Lung (tissue), 12 donors: Measurements from ENCODE around the gene TBC1D4. TPM values are rescaled to one million over a fixed set of nuclear protein-coding genes. Genes with fewer than 3 reads are reported as not detected.

Experiments used
- ATAC-seq: fragments of 200-7000 bp; cut with Tn5 transposase; one replicate; pipeline ENCODE4 v1.9.1; 2020; ENCODE audit warnings: moderate number of reproducible peaks; ENCODE audit not compliant: insufficient read depth, low FRiP score
- DNase-seq, 3 donors: peaks; one replicate each; pipeline ENCODE4 v3.0.0-alpha.2; 2013 to 2017
- H3K27ac ChIP-seq, 2 donors: one replicate each; pipeline ENCODE4 v1.5.1; 2013; ENCODE audit warnings: mild to moderate bottlenecking in 2 of 2, moderate library complexity in 2 of 2, control low read depth in 1 of 2, inconsistent platforms in 1 of 2, low read depth in 1 of 2, low read length in 1 of 2
- H3K27me3 ChIP-seq, 3 donors: one replicate each; pipeline ENCODE4 v1.5.1; 2013; ENCODE audit warnings: low read length in 2 of 3; ENCODE audit not compliant: control insufficient read depth in 3 of 3, insufficient read depth in 3 of 3
- H3K36me3 ChIP-seq, 4 donors: one replicate each; pipeline ENCODE4 v1.5.1; 2013; ENCODE audit warnings: low read length in 4 of 4, mild to moderate bottlenecking in 1 of 4, moderate library complexity in 1 of 4; ENCODE audit not compliant: control insufficient read depth in 4 of 4, insufficient read depth in 4 of 4
- H3K4me1 ChIP-seq, 5 donors: one replicate each; pipeline ENCODE4 v1.5.1; 2013; ENCODE audit warnings: low read length in 5 of 5, mild to moderate bottlenecking in 2 of 5, moderate library complexity in 1 of 5; ENCODE audit not compliant: control insufficient read depth in 5 of 5, insufficient read depth in 5 of 5
- H3K4me3 ChIP-seq: one replicate; pipeline ENCODE4 v1.5.1; 2013; ENCODE audit warnings: mild to moderate bottlenecking, control low read depth, moderate library complexity
- H3K9ac ChIP-seq, 2 donors: one replicate each; pipeline ENCODE4 v1.5.1; 2013; ENCODE audit warnings: low read length in 2 of 2, control low read depth in 1 of 2; ENCODE audit not compliant: insufficient read depth in 1 of 2
- H3K9me3 ChIP-seq, 4 donors: one replicate each; pipeline ENCODE4 v1.5.1; 2013; ENCODE audit warnings: low read length in 3 of 4, mild to moderate bottlenecking in 1 of 4, moderate library complexity in 1 of 4; ENCODE audit not compliant: control insufficient read depth in 4 of 4, insufficient read depth in 3 of 4
- WGBS, 2 donors: extraction: QIAGEN DNeasy Blood & Tissue Kit; methylation state at CpG; one replicate each; pipeline ENCODE4 v1.1.7; 2013; 5-methylcytosine and 5-hydroxymethylcytosine counted together
- polyA plus RNA-seq, 2 donors: library from polyadenylated mRNA; stranded (reverse); fragments of 200-250 nt; gene quantifications; one replicate each; pipeline ENCODE4 v1.2.1, GENCODE V29; 2013
- total RNA-seq, 2 donors: library from RNA; depleted of rRNA in 1 of 2; stranded (reverse); fragments of >200 nt in 1 of 2; gene quantifications; one replicate each; pipeline ENCODE4 v1.2.1, GENCODE V29; 2014 to 2021
- TF ChIP-seq, protein P1 (sequence below): IDR thresholded peaks from 2 replicates; pipeline ENCODE4 v1.5.1; 2012; ENCODE audit warnings: mild to moderate bottlenecking; ENCODE audit errors: control extremely low read depth, extremely low read depth
- donor health status: control.
- donor health status: control.
- donor health status: Bipolar disorder and iron deficiency.
- donor health status: healthy.
- donor health status: DM: yes; HTN: yes; CAD: no.

TBC1D4 gene
- total and polyA plus RNA-seq, 4 donors, result 4.3 to 26.4 (median 14.0) TPM

DNA sequence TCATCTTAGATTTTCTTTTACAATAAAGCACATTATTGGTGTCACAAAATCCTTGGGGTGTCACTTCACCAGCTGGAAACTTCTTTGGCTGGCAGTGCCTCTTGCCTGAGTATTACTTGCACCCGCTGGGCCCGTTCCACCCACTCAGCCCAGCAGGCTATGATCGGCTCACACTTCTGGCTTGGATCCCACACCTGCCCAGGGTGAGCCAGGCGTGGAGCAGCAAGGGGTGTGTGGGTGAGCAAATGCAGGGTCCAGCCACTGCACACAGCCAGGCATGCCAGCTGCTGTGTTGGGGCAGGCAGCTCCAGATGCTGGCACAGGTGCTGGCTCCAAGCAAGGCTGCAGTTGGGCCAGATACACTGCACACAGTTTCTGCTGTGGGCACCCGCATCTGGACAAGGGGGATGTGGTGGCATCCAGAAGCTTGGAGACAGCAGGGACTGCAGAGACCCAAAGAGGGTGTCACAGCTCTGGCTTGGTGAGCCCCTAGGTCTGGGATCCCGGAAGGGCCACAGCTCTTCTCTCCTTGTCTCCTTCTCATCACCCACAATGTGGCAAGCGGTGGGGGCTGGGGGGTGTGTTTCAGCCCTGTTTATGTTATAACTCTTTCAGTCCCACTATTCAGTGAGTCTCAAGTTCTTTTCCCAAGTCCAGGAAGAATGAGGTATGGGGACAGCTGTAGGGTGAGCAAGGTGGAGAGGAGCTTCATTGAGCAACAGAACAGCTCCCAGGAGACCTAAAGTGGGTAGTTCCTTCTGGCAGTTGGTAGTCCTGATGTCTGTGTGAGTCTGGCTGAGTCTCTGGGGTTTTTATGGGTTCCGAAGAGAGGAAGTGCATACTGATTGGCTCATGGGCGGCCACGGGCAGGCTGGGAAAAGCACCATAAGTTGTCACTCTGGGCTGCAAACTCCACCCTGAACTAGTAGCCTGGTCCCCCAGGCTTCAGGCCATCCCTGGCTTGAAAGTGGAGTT lies 25.3 kb upstream of the TBC1D4 start:
- H3K27me3 ChIP-seq, result no peaks in the 10 kb centered on the region
- H3K9ac ChIP-seq, result no peak overlapping the region
- no peaks in the 10 kb centered on the region for H3K36me3 ChIP-seq
- H3K27ac ChIP-seq, result no peak overlapping the region
- H3K9me3 ChIP-seq, result no peaks in the 10 kb centered on the region
- TF ChIP-seq, protein P1, sequence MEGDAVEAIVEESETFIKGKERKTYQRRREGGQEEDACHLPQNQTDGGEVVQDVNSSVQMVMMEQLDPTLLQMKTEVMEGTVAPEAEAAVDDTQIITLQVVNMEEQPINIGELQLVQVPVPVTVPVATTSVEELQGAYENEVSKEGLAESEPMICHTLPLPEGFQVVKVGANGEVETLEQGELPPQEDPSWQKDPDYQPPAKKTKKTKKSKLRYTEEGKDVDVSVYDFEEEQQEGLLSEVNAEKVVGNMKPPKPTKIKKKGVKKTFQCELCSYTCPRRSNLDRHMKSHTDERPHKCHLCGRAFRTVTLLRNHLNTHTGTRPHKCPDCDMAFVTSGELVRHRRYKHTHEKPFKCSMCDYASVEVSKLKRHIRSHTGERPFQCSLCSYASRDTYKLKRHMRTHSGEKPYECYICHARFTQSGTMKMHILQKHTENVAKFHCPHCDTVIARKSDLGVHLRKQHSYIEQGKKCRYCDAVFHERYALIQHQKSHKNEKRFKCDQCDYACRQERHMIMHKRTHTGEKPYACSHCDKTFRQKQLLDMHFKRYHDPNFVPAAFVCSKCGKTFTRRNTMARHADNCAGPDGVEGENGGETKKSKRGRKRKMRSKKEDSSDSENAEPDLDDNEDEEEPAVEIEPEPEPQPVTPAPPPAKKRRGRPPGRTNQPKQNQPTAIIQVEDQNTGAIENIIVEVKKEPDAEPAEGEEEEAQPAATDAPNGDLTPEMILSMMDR, result no peak
- WGBS, 2 donors, result 78 to 83% methylated on average over 10 of the region's 10 CpGs
- no peak overlapping the region for H3K4me3 ChIP-seq
- peaks cover 0 to 6% (median 0%) of the 10 kb centered on the region in 5 donors for H3K4me1 ChIP-seq
- no peak for DNase-seq
- ATAC-seq, result no peak

- DNase-seq (no peak), ATAC-seq (no peak)
- Histone ChIP-seq H3K9ac (no peak overlapping the region), H3K27me3 (no peaks in the 10 kb centered on the region), H3K4me1 (peaks cover 0 to 6% (median 0%) of the 10 kb centered on the region in 5 donors), H3K36me3 (no peaks in the 10 kb centered on the region), H3K4me3 (no peak overlapping the region), H3K9me3 (no peaks in the 10 kb centered on the region), H3K27ac (no peak overlapping the region)
- TF ChIP-seq, protein P1, result no peak
- 62 to 70% methylated on average over 1 of the region's 1 CpG for WGBS, 2 donors
Observed at GRCh38 chr13:75506018-75506417, 24.0 kb upstream of the TBC1D4 start.

GRCh38 chr13:75505327-75505726 lies 23.4 kb upstream of the TBC1D4 start:
- peak; percentile 47 for ATAC-seq
- peak in 2 of 3 donors; percentile 13 to 19 for DNase-seq
- H3K9me3 ChIP-seq, result no peaks in the 10 kb centered on the region
- H3K9ac ChIP-seq, result no peak overlapping the region
- no peaks in the 10 kb centered on the region for H3K36me3 ChIP-seq
- no peaks in the 10 kb centered on the region for H3K27me3 ChIP-seq
- peaks cover 0 to 6% (median 0%) of the 10 kb centered on the region in 5 donors for H3K4me1 ChIP-seq
- no peak overlapping the region for H3K4me3 ChIP-seq
- no peak overlapping the region for H3K27ac ChIP-seq
- TF ChIP-seq, protein P1, result no peak
- 45 to 73% methylated on average over 3 of the region's 3 CpGs for WGBS, 2 donors
